Activated naive CD4-positive, alpha-beta T cell treated with anti-CD3 and anti-CD28 coated beads, Interleukin-2, amount 50 U/mL, for 72 hours (primary cell): ENCODE results near the gene TDRKH. TPM values are rescaled to one million over a fixed set of nuclear protein-coding genes. Genes with fewer than 3 reads are reported as not detected.

Source experiments
- ATAC-seq, 2 donors: fragments of 150-1000 bp; cut with Tn5 transposase; 2 replicates each; pipeline ENCODE4 v1.10.0; 2021; ENCODE audit warnings: mild to moderate bottlenecking in 2 of 2, moderate library complexity in 2 of 2
- DNase-seq, 2 donors: peaks; one replicate each; pipeline ENCODE4 v3.0.0; 2021 to 2022; ENCODE audit warnings: low spot score in 2 of 2
- H3K27ac Mint-ChIP-seq, 2 donors: one replicate each; pipeline ENCODE4 v1.8.0; 2022; ENCODE audit warnings: mild to moderate bottlenecking in 2 of 2, mixed read lengths in 2 of 2
- H3K36me3 Mint-ChIP-seq, 2 donors: one replicate each; pipeline ENCODE4 v1.8.0; 2022; ENCODE audit warnings: mixed read lengths in 2 of 2
- H3K9me3 Mint-ChIP-seq, 2 donors: one replicate each; pipeline ENCODE4 v1.8.0; 2022; ENCODE audit warnings: mixed read lengths in 2 of 2
- total RNA-seq, 2 donors: library from RNA; stranded (reverse); gene quantifications; one replicate each; pipeline ENCODE4 v1.2.3, GENCODE V29; 2022

Gene TDRKH, protein sequence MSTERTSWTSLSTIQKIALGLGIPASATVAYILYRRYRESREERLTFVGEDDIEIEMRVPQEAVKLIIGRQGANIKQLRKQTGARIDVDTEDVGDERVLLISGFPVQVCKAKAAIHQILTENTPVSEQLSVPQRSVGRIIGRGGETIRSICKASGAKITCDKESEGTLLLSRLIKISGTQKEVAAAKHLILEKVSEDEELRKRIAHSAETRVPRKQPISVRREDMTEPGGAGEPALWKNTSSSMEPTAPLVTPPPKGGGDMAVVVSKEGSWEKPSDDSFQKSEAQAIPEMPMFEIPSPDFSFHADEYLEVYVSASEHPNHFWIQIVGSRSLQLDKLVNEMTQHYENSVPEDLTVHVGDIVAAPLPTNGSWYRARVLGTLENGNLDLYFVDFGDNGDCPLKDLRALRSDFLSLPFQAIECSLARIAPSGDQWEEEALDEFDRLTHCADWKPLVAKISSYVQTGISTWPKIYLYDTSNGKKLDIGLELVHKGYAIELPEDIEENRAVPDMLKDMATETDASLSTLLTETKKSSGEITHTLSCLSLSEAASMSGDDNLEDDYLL
- total RNA-seq = 10 to 100 TPM; 25.1 to 30.7 TPM

DNA sequence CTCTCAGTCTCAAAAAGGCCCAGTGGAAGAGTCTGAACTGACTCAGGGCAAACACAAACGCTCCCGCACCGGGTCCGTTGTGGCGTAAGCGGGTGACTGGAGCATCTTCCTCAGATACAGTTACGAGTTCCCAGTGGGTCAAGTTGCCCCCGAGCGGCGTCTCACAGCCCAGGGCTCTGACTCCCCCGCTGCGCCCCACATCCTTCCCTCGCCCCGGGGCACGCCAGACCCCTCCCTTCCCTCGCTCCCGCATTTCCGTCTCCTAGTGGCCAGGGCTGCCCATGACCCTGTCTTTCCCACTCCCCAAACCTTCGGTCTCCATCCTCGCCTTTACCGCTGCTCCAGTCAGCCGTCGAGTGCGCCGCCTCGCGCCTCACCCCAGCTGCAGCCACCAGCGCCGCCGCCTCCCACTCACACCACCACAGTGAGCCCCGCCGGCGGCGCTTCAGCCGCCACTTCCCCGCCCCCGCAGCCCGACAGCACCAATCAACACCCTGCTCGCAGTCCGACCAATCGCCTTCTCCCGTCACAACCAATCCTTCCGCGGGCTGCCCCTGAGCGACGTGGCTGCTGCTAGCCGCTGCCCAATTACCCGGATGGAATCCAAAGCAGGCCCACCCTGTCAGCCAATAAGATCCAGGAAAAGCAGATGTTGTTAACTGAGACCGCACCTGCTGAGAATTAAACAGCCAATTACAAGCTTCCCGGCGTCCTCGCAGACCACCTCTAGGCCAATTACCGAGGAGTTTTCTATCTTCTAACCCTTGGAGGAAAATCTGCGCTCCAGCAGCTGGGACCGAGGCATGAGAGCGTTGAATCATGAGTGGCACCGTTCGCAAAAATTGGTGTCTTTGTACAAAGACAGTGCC is at the start of gene TDRKH:
Gene TDRKH, minus strand, starts transcription at position 430 of the 869 bp plus-strand sequence. CDS start 7,478 bp downstream, outside the sequence.
- Mint-ChIP-seq H3K9me3 (no peaks in the 10 kb centered on the region), H3K27ac (peak within 1 kb of the TSS; percentile 89 to 98), H3K36me3 (peaks cover 6 to 7% of the 10 kb centered on the region in 2 donors)
- DNase-seq (peak; percentile 96 to 99), ATAC-seq (peak; percentile 97 to 98)

DNA sequence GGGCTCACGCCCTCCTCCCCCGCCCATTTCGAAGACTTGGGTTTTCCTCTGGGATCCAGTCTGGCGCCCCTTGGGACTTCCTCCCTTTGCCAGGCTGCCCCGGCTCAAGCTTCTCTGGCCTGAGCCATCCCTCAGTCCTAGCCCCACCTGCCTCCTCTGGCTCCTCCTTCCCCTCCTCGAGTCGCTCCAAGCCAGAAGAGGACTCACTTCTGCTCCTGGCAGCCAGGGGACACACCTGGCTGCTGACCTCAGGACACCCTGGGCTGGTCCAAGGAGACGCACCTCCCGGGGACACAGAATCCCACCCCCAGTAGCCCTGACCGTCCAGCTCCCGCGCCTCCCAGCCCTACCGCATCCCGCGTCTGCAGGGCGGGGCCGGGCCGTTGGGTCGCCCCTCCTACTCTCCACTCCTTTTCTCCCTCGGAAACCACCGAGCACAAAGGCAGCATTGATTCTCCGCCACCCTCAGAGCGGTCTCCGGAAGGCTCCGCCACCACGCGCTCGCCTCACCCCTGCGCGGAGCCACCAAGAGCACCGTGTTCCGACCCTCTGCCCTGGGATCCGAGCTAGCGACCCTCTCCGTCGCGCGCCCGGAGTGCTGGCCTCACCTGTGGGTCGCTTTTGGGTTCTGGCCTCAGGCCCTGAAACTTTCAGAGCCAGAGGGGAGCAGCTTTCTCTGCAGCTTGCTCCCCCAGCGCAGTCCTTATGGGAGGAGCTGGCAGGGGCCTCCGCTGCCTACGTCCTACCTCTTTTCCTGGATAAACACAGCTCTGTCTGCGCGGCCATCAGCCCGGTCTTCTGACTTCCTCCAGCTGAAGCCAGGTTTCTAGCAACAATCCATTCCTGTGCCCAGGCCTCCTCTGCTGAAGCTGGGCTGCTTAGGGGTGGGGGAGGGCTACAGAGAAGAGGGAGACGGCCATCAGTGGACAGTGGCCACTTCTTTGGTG is 49.4 kb upstream of the TDRKH start, which contains the start of gene C2CD4D:
Gene C2CD4D, minus strand, starts transcription at position 364 of the 947 bp plus-strand sequence. CDS start 831 bp downstream, outside the sequence.
- peaks cover 27 to 42% of the 10 kb centered on the region in 2 donors for H3K36me3 Mint-ChIP-seq
- peak; percentile 72 to 78 for DNase-seq
- ATAC-seq = peak; percentile 63 to 78
- H3K9me3 Mint-ChIP-seq = no peaks in the 10 kb centered on the region
- H3K27ac Mint-ChIP-seq = peak within 1 kb of the TSS; percentile 84 to 85

DNA sequence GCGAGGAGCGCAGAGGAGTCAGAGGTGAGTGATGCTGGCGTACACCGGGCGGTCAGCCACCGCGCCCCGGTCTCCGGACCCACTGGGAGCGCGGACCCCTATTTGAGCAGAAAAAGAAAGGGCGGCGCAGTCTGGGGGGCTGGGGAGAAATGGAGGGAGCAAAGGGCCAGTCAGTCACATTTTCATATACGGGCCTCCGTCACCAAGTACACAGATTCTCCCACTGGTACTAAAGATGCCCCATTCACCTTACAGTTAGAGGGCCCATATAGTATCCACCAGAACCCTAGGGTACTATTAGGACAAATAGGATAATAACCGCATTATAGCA is 48.7 kb upstream of the TDRKH start:
- DNase-seq (no peak), ATAC-seq (no peak)
- peaks cover 22 to 35% of the 10 kb centered on the region in 2 donors for H3K36me3 Mint-ChIP-seq
- no peaks in the 10 kb centered on the region for H3K9me3 Mint-ChIP-seq
- peak overlapping the region; percentile 84 to 85 for H3K27ac Mint-ChIP-seq

DNA sequence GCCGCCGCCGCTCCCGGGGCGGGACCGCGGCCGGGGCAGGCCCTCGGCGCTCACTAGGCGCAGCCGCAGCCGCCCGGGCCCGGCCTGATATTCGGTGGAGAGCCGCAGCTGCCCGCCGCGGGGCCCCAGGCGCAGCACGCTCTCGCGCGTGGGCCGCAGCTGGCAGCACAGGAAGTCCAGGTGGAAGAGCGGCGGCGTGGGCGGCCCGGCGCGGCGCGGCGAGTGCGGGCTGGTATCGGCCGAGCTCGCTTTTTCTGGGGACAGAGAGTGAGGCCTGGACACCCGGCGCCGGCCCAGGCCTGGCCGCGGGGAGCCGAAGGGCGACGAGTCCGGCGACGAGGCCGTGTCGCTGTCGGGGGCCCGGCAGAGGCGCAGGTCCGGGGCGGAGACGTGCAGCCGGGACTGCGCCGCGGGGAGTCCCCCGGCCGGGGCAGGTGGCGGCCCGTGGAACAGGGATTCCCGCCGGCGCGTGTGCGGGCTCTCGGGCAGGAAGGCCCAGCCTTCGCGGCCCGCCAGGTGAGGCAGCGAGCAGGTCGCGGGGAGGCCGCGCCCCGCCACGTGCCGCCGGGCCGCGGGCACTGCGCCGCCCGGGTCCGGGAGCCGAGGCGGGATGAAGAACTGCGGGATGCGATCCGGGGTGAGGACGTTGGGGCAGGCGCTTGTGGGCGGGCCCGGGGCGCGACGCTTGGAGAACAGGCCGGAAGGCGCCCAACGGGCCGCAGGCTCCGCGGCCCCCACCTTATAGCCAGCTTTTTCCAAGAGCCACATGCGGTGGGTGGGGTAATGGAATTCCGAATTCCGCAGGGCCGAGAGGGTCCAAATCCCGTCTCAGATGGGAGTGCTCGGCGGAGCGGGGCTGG is 48.2 kb upstream of the TDRKH start:
- DNase-seq (peak in 1 of 2 donors; percentile 76), ATAC-seq (peak; percentile 21 to 35)
- Mint-ChIP-seq H3K27ac (peak overlapping the region; percentile 84 to 85), H3K9me3 (no peaks in the 10 kb centered on the region), H3K36me3 (peaks cover 22 to 34% of the 10 kb centered on the region in 2 donors)

DNA sequence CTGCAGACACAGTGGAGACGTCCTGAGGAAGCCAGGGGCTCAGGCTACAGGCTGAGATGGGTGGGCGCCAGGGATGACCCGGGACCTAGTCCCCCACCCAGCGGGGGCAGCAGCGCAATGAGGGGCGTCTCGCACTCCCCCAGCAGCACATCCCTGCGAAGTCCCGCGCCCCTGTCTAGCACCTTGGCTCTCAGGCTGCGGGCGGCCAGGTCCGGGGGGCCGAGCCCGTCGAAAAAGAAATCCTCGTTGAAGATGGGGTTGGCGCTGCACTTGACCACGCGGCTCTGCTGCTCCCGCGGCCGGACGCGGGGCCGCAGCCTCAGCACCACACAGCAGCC is 47.6 kb upstream of the TDRKH start:
- peaks cover 22 to 34% of the 10 kb centered on the region in 2 donors for H3K36me3 Mint-ChIP-seq
- peak overlapping the region; percentile 85 to 89 for H3K27ac Mint-ChIP-seq
- no peak for DNase-seq
- ATAC-seq = no peak
- H3K9me3 Mint-ChIP-seq = no peaks in the 10 kb centered on the region

DNA sequence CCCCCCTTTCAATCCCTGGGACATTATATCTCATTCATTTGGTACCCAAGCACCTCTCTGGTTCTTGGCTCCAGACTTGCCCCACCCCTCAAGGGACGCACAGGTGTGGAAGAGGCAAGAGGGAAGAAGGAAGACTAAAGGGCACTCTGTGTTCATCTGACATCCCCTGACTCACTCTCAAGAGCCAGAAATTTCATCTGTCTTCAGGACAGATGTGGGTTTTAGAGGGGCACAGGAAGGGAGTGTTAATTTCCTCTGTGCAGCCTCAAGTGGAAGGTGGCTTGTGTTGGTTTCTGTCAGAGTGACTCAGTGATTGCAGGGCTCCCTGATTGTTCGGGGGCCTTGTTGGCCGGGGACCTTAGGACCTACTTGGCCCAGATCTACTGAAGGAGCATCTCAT is 46.9 kb upstream of the TDRKH start:
- no peak for DNase-seq
- H3K9me3 Mint-ChIP-seq = no peaks in the 10 kb centered on the region
- H3K27ac Mint-ChIP-seq = peak overlapping the region; percentile 85 to 89
- ATAC-seq = peak; percentile 56 to 60
- peaks cover 22 to 34% of the 10 kb centered on the region in 2 donors for H3K36me3 Mint-ChIP-seq

DNA sequence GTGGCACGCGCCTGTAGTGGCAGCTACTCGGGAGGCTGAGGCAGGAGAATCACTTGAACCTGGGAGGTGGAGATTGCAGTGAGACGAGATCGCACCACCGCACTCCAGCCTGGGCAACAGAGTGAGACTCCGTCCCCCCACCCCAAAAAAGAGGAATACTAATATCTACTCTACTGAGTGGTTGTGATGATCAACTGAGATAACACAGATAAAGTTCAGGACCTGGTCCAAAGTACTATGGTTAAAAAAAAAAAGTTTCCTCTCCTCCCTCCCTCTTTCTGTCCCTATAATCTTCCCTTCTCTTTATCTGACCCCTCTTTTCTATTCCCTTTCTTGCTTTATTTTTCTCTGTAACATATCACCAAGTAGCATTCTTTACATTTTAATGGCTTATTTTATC is 45.3 kb upstream of the TDRKH start:
- no peak for ATAC-seq
- no peak for DNase-seq
- H3K36me3 Mint-ChIP-seq = peaks cover 16 to 19% of the 10 kb centered on the region in 2 donors
- H3K9me3 Mint-ChIP-seq = no peaks in the 10 kb centered on the region
- no peak overlapping the region for H3K27ac Mint-ChIP-seq

DNA sequence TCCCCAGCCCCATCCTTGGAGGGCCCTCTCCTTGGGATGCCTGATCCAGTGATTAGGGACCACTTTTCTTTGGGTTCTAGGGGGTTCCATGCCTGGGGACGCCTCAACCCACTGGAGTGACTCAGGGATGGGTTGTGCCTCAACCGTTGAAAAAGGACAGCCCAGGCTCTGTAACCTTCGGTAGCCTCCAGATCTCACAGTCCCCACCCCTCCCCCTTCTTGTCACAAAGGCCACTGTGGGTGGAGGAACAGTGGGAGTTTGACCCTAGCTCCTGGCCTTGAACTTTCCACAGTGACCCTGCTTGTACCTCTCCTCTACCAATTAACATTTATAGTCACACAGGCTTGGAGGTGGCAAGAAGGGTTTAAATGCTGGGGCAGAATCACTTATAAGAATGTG is 43.9 kb upstream of the TDRKH start:
- no peak overlapping the region for H3K27ac Mint-ChIP-seq
- ATAC-seq = peak in 1 of 2 donors; percentile 11
- no peak for DNase-seq

DNA sequence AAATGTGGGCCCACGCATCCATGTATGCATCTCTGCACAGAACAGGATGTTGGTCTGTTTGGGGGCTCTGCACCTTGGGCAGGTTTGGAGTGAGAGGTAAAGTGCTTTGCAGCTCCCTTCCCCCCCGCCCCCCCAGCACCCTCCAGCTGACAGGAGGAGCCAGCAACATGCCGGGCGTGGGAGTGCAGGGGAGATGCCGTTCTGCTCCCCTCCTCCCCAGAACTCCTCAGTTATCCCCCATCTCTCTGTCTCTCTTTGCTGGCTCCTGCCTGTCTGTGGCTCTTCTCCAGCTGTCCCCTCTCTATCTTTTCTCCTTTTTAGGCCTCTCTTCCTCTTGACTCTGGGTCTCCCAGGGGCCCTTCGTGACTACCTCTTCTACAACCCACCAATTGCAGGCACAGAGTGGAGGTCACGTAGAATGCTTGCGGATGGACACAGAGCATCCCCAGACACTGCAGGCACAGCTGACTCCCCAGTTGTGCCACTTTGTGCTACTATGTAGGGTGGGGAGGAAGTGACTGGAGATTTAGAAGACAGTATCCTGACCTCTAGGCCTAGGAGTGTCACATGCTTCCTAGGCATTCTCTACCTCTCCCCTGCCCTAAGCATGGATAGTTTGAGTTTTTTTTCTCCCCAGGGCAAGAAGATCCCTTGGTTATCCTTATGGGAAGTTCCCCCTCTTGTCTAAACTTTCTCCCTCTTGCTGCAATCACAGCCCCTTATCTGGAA is 43.0 kb upstream of the TDRKH start:
- DNase-seq (no peak), ATAC-seq (no peak)
- Mint-ChIP-seq H3K36me3 (peaks cover 4 to 6% of the 10 kb centered on the region in 2 donors), H3K9me3 (no peaks in the 10 kb centered on the region), H3K27ac (no peak overlapping the region)

More for the DNA sequence above, 43.9 kb upstream of the TDRKH start:
- Mint-ChIP-seq H3K36me3 (peaks cover 4 to 6% of the 10 kb centered on the region in 2 donors), H3K9me3 (no peaks in the 10 kb centered on the region)

DNA sequence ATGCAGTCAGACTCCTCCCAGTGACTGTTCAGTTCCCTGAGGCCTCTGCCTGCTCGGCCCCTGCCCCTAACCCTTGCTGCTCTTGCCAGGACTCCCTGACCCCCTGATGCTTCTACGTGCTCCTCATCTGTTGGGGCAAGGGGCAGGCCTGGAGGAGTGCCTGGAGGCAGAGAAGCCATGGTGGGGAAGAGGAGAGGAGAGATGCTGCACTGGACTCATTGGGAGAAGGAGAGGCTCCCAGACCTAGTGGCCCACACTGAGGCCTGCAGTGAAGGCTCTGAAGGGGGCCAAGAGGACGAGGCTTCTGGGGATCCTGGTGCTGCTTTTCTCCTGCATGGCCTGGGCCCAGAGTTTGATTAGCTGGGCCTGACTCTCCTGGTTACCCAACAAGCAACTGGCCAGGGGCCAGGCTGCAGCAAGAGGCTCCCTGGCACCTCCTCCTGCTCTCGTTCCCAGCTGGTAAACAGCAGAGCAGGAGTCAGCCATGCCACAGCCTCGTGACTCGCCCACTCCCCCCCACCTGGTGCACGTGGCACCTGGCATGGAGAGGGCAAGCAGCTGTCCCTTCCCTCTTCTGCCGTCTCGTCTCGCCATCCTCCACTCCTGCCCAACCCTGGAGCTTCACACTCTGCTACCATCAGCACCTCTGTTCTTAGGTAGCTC is 42.1 kb upstream of the TDRKH start:
- H3K27ac Mint-ChIP-seq = peak overlapping the region in 1 of 2 donors; percentile 54
- DNase-seq (no peak), ATAC-seq (no peak)
- no peaks in the 10 kb centered on the region for H3K9me3 Mint-ChIP-seq
- peaks cover 2% of the 10 kb centered on the region in 2 donors for H3K36me3 Mint-ChIP-seq

DNA sequence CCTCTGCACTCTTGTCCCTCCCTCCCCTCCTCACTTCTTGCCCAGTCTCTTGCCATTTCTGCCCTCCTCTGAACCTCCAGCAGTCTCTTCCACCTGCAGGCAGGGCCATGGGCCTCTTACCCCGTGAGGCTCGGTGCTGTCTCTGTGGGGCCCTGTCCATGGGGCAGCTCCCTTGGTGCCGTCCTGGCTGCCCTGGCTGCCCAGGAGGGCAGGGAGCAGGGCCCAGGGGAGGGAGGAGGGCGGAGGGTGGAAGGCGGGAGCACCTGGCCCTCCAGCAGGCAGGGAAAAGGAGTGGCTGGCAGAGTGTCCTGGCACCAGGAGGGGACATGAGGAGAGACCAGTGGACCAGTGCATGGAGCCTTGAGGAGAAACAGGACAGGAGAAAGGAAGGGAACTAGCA is 41.3 kb upstream of the TDRKH start, which contains the start of gene RORC:
Gene RORC, minus strand, starts transcription at position 198 of the 400 bp plus-strand sequence. Its CDS starts 38 bp downstream, at position 160.
- Mint-ChIP-seq H3K36me3 (no peaks in the 10 kb centered on the region), H3K9me3 (no peaks in the 10 kb centered on the region), H3K27ac (peak within 1 kb of the TSS; percentile 54 to 58)
- DNase-seq (no peak), ATAC-seq (no peak)

DNA sequence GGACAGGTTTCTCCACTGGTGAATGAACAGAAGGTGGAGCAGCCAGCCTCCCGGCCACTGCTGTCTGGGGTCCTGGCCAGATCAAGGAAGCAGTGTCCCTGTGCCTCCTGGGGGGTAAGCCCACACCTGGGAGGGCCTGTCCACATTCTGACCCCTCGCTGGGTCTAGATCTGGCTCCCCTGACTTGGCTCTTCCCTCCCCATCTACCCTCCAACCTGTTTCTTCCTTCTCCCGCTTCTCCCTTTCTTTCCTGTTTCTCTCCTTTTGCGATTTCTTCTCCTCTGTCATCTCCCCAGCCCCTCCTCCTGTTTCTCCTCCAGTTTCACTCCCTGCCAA is 40.9 kb upstream of the TDRKH start:
- ATAC-seq = no peak
- Mint-ChIP-seq H3K36me3 (no peaks in the 10 kb centered on the region), H3K9me3 (no peaks in the 10 kb centered on the region), H3K27ac (peak overlapping the region in 1 of 2 donors; percentile 58)
- DNase-seq = no peak

DNA sequence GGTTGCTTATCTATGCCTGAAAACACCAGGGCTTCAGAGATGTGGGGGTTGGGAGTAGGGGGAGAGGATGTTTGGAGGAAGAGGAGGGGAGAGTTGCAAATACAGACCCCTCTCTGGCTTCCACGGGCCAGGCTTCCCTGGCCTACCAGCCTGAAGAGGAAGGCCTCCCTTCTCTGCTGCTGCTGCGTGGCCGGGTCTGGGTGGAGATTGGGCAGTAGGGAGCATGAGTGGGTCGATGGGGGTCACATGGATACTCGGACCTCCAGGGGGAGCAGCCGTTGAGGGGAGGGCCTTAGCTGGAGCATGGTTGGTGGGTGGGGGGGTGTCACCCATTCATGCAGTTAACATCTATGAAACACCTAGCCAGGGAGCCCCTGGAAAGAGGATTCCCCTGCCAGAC is 39.8 kb upstream of the TDRKH start:
- Mint-ChIP-seq H3K27ac (peak overlapping the region; percentile 70 to 89), H3K36me3 (no peaks in the 10 kb centered on the region), H3K9me3 (no peaks in the 10 kb centered on the region)
- ATAC-seq (no peak), DNase-seq (no peak)

DNA sequence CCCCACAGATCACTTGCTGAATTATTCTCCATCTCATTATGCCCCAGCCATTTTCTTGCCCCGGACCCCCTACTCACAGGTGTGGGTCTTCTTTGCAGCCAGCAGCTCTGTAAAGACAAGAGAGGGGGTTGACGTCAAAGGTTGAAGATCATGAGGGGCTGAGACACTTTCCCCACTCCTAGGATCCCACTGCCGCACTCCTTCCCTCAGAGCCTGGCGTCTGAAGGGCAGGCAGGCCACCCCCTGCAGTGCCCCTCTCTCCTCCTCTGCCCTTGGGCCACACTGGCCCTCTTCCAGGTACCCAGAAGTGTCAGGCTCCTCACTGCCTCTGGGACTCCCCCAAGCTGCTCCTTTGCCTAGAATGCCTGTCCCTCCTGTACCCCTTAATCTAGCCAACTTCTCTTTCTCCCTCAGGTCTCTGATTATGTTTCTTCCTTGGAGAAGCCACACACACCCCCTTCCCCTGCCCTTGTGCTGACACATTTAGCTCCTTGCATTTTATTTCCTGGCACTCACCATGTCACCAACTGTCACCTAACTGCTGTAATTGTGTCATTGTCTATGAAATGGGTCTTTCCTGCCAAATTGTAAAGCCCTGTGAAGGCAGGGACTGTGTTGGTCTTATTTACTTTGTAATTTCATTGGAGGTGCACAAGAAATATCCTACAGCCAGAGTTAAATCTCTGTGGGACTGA is 39.2 kb upstream of the TDRKH start:
- Mint-ChIP-seq H3K9me3 (no peaks in the 10 kb centered on the region), H3K36me3 (no peaks in the 10 kb centered on the region), H3K27ac (peak overlapping the region; percentile 70 to 89)
- DNase-seq (no peak), ATAC-seq (peak; percentile 15 to 30)
